GM18861 (cell line): ENCODE results near the gene CYSTM1.
A peak's percentile ranks its signal among the peaks of the same experiment; 100 is the strongest.
"Not testable (repeated sequence)": the region's sequence is repeated elsewhere in the genome, so short reads cannot be mapped to it uniquely, and the experiment has no call there.

Source experiments
- ATAC-seq: cut with Tn5 transposase; IDR thresholded peaks from one replicate; pipeline ENCODE4 v1.9.1; 2021; ENCODE audit not compliant: unreplicated experiment

Gene CYSTM1

DNA sequence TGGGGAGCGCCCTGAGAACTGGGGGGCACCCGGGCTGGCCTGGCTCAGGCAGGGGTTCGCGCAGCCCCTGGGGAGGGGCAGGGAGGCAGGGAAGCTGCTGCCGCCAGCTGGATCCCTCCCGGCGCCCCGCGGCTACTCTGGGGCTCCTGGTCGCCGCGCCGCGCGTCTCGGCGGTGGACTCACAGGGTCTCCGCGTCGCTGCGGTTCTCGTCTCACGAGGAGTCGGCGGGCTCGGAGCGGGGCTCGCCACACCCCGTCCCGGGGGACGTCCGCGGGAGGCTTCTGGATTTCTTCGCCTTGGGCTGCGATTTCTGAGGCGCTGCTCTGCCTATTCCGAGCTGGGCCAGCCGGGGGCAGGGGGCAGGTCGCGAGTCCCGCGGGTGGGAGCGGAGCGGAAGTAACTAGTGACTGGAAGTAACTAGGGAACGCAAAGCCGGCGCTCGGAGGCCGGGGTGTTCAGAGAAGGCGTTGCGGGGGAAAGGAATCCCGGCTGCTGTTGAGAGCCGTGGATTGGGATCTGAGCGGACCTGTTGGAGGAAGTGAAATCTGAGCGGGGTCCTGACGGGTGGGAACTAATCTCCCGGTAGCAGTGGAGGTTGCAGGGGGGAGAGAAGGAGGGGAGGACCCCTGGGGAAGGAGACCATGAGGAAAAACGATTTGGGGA, 511 bp downstream of the CYSTM1 start:
- ATAC-seq = peak; percentile 26

DNA sequence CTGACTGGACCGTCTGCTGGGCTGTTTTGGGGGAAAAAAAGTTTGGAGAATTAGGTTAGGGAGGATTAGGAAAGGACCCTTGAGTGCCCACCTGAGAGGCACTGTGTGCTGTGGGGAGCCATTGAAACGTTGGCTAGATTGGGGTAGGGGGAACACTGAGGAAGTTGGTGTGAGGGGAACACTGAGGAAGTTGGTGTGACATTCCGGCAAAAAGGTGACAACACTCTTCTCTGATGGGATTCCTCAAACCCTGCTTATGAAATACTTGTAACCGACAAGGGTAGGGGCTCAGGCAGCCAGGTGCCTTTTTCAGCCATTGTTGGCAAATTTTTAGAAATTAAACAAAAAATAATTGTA, 1.0 kb downstream of the CYSTM1 start:
- no peak for ATAC-seq

- no peak for ATAC-seq
Observed at GRCh38 chr5:140178086-140178410, 3.1 kb downstream of the CYSTM1 start.

GRCh38 chr5:140178482-140179116, 3.6 kb downstream of the CYSTM1 start:
- ATAC-seq = no peak

GRCh38 chr5:140181002-140181483, 6.1 kb downstream of the CYSTM1 start:
- ATAC-seq = no peak

GRCh38 chr5:140181525-140181924, 6.5 kb downstream of the CYSTM1 start:
- no peak for ATAC-seq

DNA sequence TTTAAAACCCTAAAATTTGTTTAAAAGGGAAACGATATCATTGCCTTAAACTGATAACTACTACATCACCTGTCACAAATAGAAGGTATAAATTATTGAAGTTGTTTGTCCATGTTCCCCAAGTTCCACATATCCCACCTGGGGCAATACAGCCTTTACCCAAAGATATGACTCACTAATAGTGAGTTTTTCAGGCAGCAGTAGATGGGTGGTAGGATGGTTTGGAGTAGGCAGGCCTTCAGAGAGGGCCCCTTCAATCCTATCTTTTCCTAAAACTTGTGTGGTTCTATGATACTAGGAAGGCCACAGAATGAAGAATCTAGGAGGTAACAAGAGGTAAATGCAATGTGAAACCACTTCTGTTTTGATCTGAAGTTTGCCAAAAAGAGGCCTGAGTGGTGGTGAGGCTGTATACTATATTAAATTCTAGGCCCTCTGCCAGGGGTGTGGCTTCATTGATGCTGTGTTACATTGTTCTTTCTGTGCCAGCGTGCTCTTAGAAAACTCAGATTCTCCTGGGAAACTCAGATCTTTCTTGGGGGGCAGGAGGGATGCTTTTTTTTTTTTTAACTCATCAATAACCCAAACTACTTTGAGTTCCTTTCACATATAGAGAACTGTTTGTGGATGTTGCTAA, 7.2 kb downstream of the CYSTM1 start:
- ATAC-seq = no peak

DNA sequence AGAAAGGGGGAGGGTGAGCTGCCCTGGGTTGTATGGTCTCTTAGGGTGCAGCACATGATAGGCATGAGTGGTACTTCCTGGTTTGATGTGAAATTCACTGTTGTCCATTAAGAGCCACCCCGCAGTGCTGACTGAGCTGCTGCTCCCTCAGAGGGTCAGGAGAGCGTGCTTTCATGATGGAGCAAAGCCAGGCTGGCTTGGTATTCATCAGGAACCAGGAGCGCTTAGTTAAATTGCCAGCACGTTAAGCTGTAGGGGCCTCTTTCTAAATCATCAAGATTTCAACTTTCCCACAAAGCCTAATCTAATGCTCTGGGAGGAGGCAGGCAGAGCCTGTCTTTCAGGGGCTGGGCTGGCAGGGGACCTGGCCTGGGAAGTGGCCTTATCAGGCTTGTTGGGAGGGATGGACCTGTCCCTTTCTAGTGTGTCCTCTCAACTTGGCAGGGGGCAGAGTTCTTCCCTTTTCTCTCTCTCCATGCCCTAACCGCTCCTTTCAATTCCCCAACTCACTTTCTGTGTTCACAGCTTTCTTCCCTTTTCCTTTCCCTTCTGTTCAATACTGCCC, 7.9 kb downstream of the CYSTM1 start:
- ATAC-seq = no peak

DNA sequence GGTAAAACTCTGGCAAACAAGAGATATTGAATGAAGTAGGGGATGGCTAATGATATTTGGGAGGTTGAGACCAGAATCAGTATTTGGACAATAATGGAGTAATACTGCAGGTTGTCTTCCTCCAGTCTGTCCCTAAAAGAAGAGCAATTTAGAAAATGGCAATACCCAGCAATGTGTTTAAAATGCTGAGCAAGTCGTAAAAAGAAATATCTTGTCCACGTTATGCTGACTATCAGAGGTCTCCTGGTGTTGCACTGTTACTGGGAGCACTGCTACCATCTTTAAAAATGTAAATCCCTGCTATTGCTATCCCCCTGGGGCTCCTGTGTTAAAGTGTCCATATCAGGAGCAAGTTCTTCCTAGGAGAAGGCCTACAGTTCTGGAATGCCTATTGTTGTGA, 10.4 kb downstream of the CYSTM1 start:
- ATAC-seq = no peak

DNA sequence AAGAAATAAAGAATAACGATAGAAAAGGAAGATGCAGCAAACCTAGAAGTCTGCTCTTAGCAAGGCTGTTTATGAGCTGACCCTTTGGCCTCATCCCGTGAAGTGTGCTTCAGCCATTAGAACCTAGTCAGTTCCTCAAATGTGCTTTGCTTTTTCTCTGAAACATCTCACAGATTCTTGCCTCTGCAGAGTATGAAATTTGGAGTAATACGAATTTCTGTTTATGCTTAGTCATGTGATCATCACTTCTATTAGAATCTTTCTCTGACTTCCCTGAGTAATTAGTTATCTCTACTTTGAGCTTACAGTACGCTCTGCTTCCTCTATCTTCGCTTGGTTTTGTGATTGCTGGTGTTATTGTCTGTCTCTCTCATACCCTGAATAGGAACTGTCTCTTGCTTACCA, 11.3 kb downstream of the CYSTM1 start:
- ATAC-seq = no peak

DNA sequence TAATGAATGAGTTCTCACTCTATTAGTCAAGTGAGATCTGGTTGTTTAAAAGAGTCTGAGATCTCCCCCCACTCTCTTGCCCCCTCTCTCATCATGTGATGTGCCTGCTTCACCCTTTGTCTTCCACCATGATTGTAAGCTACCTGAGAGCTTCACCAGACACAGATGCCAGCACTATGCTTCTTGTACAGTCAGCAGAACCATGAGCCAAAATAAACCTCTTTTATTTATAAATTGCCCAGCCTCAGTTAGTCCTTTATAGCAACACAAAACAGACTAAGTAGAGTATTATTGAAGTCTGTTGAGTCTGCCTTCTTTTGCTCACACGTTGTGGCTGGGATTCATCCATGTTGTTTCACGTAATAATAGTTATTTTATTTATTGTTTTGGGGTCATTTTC, 14.3 kb downstream of the CYSTM1 start:
- no peak for ATAC-seq

DNA sequence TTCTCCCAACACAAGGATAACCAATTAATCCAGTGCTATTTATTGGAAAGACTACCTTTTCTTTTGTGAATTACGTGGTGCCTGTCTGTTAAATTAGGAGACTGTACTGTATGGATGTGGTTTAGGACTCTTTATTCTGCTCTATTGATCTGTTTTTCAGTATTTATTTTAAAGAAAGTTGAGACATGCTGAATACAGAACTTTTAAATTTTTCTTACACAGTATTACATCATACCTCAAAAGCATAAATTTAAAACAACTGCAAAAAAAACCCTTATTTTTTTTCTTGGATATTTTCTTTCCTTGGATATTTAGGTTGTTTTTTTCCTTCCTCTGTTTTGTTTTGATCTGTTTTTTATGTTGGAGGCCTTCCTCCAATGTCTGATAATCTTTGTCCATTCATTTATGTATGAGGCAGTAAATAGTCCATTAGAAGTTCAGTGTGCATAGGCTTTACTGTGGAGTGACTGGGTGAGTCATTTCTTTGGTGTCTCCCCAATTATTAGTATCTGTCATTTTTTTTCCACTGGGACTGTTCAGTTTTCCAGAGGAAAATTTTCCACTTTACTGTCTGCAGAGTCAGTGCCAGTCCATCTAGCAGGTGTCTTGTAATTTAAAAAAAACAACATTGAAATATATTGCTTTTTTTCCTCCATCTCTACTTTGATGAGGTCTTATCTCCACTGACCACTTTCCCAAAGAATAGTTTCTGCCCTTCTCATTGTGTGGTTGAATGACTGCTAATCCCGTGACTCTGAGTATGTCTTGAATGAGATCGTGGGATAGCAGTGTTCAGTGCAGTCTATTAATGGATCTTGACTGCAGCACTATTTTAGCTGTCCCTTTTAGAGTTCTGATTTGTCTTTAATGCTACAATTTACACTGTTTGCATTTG, 15.2 kb downstream of the CYSTM1 start:
- no peak for ATAC-seq

DNA sequence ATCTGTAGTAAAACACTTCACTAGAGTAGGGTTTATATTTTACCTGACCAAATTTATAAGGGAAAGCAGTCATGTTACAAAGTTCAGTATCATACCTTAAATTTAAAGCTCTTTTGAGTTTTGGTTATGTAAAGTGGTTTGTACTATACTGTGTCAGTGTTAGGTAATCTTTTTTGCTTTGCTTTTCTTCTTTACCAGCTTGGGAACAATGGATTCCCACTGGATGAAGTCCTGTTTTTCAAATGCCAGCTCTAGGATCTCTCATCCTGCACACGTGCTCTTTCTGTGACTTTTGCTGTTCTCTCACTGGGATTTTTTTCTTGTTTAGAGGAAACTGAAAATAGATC, 15.9 kb downstream of the CYSTM1 start:
- no peak for ATAC-seq

DNA sequence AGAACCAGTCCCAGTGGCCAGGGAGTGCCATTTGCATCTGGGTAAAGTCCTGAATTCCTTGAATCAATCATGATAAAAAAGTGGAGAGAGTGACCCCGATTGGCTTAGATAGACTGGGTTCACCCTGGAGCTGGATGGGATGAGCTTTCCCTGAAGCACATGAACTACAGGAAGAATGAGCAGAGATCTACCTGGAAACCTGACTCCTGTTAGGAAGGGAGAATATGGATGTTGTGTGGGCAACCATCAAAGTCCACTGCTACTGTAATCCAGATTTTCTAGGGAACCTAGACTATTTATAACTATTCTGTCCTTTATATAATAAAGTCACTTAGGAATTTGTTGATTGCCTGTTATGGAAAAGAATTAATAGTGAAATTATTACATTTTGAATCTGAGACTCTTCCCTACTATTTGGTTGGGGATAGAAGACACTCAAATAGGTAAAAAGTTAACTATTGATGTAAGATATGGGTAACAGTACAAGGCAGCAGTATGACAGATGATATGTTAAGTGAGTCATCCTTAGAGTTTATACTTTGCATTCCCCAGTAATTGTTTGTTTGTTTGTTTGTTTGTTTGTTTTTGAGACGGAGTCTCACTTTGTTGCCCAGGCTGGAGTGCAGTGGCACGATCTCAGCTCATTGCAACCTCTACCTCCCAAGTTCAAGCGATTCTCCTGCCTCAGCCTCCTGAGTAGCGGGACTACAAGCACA, 17.9 kb downstream of the CYSTM1 start:
- no peak for ATAC-seq

DNA sequence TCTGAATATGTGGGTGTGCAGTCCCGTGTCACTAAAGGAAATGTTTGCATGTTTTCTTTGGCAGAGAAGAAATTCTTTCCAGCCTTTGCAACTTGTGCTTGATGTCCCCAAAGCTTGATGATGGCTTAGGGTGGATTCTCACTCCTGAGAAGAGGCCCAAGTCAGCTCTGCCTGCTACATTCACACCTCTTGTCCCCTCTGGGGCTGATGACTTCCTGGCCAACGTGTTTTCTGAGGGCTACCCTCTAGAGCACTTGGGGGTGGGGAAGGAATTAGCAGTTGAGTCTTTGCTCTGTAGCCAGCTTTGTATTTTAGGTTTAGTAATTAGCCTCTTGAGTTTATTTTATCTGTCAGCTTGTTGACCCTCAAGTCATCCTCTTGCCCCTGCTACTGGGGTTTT, 19.7 kb downstream of the CYSTM1 start:
- no peak for ATAC-seq

DNA sequence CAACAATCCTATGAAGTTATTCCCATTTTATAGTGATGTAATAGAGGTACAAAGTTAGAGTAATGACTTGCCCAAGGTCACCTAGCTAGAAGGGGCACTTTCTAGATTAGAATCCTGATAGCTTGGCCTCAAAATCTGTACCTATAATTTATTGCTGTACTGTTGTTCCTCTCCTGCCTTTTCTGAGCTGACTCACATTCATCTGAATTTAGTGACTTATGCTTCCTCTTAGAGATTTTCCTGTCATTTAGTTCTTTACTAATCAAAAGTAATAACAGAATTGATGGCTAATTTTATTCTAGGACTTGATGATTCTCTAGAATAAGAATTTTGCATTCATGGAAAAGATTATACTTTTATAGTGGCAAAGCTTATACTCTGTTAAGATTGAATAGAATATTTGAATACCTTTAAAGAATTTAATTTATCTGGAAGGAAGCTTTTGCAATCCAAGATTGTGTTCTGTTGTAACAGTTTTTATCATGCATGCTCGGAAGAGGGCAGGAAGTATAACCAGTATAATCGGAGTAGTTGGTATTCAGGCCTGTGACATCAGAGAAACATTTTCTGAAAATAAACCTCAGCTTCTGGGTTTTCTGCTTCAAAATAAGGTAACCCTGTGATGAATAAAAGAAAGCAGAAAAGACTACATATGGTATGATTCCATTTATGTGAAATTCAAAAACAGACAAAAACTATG, 21.3 kb downstream of the CYSTM1 start:
- ATAC-seq = no peak

- ATAC-seq = no peak
Observed at GRCh38 chr5:140197023-140197422, 22.0 kb downstream of the CYSTM1 start.

DNA sequence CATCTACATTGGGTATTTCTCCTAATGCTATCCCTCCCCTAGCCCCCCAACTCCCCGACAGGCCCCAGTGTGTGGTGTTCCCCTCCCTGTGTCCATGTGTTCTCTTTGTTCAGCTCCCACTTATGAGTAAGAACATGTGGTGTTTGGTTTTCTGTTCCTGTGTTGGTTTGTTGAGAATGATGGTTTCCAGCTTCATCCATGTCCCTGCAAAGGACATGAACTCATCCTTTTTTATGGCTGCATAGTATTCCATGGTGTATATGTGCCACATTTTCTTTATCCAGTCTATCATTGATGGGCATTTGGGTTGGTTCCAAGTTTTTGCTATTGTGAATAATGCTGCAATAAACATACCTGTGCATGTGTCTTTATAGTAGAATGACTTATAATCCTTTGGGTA, 23.9 kb downstream of the CYSTM1 start:
- ATAC-seq = not testable (repeated sequence)

DNA sequence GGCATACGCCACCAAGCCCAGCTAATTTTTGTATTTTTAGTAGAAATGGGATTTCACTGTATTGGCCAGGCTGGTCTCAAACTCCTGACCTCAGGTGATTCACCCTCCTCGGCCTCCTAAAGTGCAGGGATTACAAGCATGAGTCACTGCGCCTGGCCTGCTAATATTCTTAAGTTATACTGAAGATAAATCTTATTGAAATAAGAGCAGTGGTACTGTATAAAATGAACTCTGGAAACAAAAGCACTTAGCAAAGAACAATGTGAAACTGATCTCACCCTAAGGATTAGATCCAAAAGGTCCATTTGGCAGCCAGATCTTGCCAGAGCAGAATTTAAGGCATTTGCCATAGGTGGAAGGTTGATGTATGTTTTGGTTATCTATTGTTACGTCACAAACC, 27.1 kb downstream of the CYSTM1 start:
- ATAC-seq = no peak

- ATAC-seq = no peak
Observed at GRCh38 chr5:140202610-140203009, 27.6 kb downstream of the CYSTM1 start.
